ENCODE data around the gene MSMB. TPM values are rescaled to one million over a fixed set of nuclear protein-coding genes. Genes with fewer than 3 reads are reported as not detected.

The MSMB gene
- polyA plus RNA-seq, 1 of the 3 experiments (the other 2 are of a cell fraction) = not detected

DNA sequence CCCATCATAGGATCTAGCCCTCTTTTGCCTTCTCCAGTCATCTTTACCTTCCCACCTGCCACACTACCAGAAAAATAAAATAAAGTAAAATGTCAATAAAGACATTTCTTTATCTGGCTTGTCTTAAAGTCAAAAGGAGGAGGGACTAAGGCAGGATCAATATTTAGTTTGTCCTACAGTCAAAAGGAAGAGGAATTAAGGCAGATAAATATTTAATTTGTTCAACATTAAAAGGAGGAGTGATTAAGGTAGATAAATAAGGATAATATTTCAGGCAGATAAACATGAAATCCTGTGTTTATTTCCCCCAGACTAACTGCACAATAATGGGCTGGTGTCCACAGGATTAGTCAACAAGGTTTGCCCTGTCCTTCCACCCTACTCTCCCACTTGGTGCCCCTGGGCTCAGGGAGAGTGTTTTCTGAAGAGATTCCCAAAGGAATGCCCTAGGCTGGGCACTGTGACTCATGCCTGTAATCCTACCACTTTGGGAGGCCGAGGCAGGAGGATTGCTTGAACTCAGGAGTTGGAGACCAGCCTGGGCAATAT, 18.3 kb upstream of the MSMB start:
- no peaks in the 10 kb centered on the region for H3K9me2 ChIP-seq
- H3K9ac ChIP-seq = no peak overlapping the region
- no peak overlapping the region for H2AFZ ChIP-seq (ENCODE audit: low read depth)
- ChIA-PET POLR2A (no interaction called here), CTCF (no interaction called here)
- no peak overlapping the region for H3K4me2 ChIP-seq
- 78% methylated on average over 1 of the region's 1 CpG for WGBS (ENCODE audit: low lambda C conversion rate)
- no peaks in the 10 kb centered on the region for H4K20me1 ChIP-seq (ENCODE audit: insufficient read depth)
- no peak overlapping the region for H3K27ac ChIP-seq (ENCODE audit: low read depth in 2 of 2, low read length in 1 of 2)
- H3K36me3 ChIP-seq (replicated peaks in 1 of 2; ENCODE audit: control insufficient read depth in 1 of 2, insufficient read depth in 2 of 2, low read length in 1 of 2) = no peaks in the 10 kb centered on the region
- no peaks in the 10 kb centered on the region for H3K9me3 ChIP-seq
- H3F3A ChIP-seq (replicated peaks; ENCODE audit: insufficient read depth) = no peaks in the 10 kb centered on the region
- H3K4me3 ChIP-seq (ENCODE audit: low read depth in 2 of 2, low read length in 1 of 2) = no peak overlapping the region
- DNase-seq = no peak
- H3K27me3 ChIP-seq (ENCODE audit: insufficient read depth) = no peaks in the 10 kb centered on the region
- H3K79me2 ChIP-seq (ENCODE audit: insufficient read depth) = no peaks in the 10 kb centered on the region
- no peaks in the 10 kb centered on the region for H3K4me1 ChIP-seq (ENCODE audit: control insufficient read depth in 1 of 2, insufficient read depth in 2 of 2, low read depth in 1 of 2, low read length in 1 of 2)
- TF ChIP-seq YY1 (IDR thresholded peaks at IDR 0.05; ENCODE audit: low read depth) (no peak), RCOR1 (IDR thresholded peaks at IDR 0.05; ENCODE audit: low read length) (no peak), EZH2phosphoT487 (IDR thresholded peaks at IDR 0.05; ENCODE audit: borderline replicate concordance, low read depth) (no peak), RFX5 (IDR thresholded peaks at IDR 0.05; ENCODE audit: low read length) (no peak), FOXM1 (IDR thresholded peaks at IDR 0.05; ENCODE audit: low read depth) (no peak), TAF1 (IDR thresholded peaks at IDR 0.05; ENCODE audit: borderline replicate concordance, low read depth, low read length) (no peak), RAD21 (IDR thresholded peaks at IDR 0.05; ENCODE audit: low read length) (no peak), IRF3 (IDR thresholded peaks at IDR 0.05; ENCODE audit: low read depth, low read length) (no peak), PBX3 (IDR thresholded peaks at IDR 0.05) (no peak), POLR2AphosphoS5 (IDR thresholded peaks at IDR 0.05; ENCODE audit: low read depth, low read length) (no peak), USF1 (IDR thresholded peaks at IDR 0.05; ENCODE audit: borderline replicate concordance, low read depth) (no peak), GATA2 (CRISPR knock-in tag; IDR thresholded peaks at IDR 0.05) (no peak), EP300 (IDR thresholded peaks at IDR 0.05; ENCODE audit: borderline replicate concordance in 1 of 2, low read depth in 1 of 2, low read length in 1 of 2) (no peak)
- TF ChIP-seq, protein P1, sequence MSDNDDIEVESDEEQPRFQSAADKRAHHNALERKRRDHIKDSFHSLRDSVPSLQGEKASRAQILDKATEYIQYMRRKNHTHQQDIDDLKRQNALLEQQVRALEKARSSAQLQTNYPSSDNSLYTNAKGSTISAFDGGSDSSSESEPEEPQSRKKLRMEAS (IDR thresholded peaks at IDR 0.05; ENCODE audit: low read depth) = no peak
